Common myeloid progenitor, CD34-positive (primary cell): Measurements from ENCODE around the gene INSR.

Source experiments
- CTCF ChIA-PET: fragments of 350-600 bp; sonication (Branson Sonifier 250); formaldehyde crosslinking; loops from one replicate; lab custom pipeline; 2021; ENCODE audit warnings: antibody characterized with exemption; lab: Charles Lee
- POLR2A ChIA-PET: fragments of 350-600 bp; sonication (Branson Sonifier 250); formaldehyde crosslinking; loops from one replicate; lab custom pipeline; 2021; ENCODE audit warnings: antibody characterized with exemption; lab: Charles Lee
- DNase-seq, 3 donors: peaks; one replicate each; pipeline versions ENCODE4 v3.0.0 to v3.0.0-alpha.2; 2013
- H3K27ac ChIP-seq, 2 experiments: 1 replicate in 1 of 2; 2 replicates in 1 of 2; pipeline ENCODE4 v1.7.0; 2013; ENCODE audit warnings: inconsistent platforms in 2 of 2, low read length in 2 of 2, mild to moderate bottlenecking in 2 of 2, low read depth in 1 of 2, moderate library complexity in 1 of 2; ENCODE audit not compliant: severe bottlenecking in 2 of 2, insufficient read depth in 1 of 2, poor library complexity in 1 of 2
- H3K27me3 ChIP-seq, 5 experiments: replicated peaks in 2 of 5; 1 replicate in 3 of 5; 2 replicates in 2 of 5; pipeline versions ENCODE4 v1.6.1 to v1.7.0; 2013; ENCODE audit warnings: low read length in 4 of 5, mild to moderate bottlenecking in 2 of 5, moderate library complexity in 2 of 5, inconsistent platforms in 1 of 5; ENCODE audit not compliant: insufficient read depth in 5 of 5, control insufficient read depth in 4 of 5
- H3K36me3 ChIP-seq, 4 experiments: 1 replicate in 2 of 4; 2 replicates in 2 of 4; pipeline versions ENCODE4 v1.6.1 to v1.7.0; 2013; ENCODE audit warnings: low read length in 3 of 4, control low read depth in 1 of 4, mild to moderate bottlenecking in 1 of 4; ENCODE audit not compliant: control insufficient read depth in 4 of 4, insufficient read depth in 4 of 4
- H3K4me1 ChIP-seq, 4 experiments: 1 replicate in 3 of 4; 2 replicates in 1 of 4; pipeline versions ENCODE4 v1.6.1 to v1.7.1; 2013; ENCODE audit warnings: low read length in 3 of 4, mild to moderate bottlenecking in 3 of 4, control low read depth in 1 of 4, inconsistent platforms in 1 of 4, moderate library complexity in 1 of 4; ENCODE audit not compliant: control insufficient read depth in 4 of 4, insufficient read depth in 4 of 4; ENCODE audit errors: control extremely low read depth in 1 of 4
- H3K4me3 ChIP-seq, 7 experiments: 1 replicate in 4 of 7; 2 replicates in 3 of 7; pipeline versions ENCODE4 v1.5.1 to v1.7.0; 2013; ENCODE audit warnings: mild to moderate bottlenecking in 7 of 7, low read length in 6 of 7, moderate library complexity in 6 of 7, inconsistent platforms in 2 of 7, low read depth in 2 of 7, control low read depth in 1 of 7; ENCODE audit not compliant: insufficient read depth in 4 of 7, control insufficient read depth in 1 of 7; ENCODE audit errors: extremely low read depth in 1 of 7
- H3K9me3 ChIP-seq, 5 experiments: 1 replicate in 4 of 5; 2 replicates in 1 of 5; pipeline versions ENCODE4 v1.6.1 to v1.7.1; 2013; ENCODE audit warnings: low read length in 4 of 5, mild to moderate bottlenecking in 2 of 5, inconsistent platforms in 1 of 5, low read depth in 1 of 5, moderate library complexity in 1 of 5; ENCODE audit not compliant: control insufficient read depth in 4 of 5, insufficient read depth in 2 of 5; ENCODE audit errors: control extremely low read depth in 1 of 5
- WGBS: methylation state at CpG from one replicate; pipeline ENCODE4 v1.1.5; 2013; ENCODE audit not compliant: insufficient coverage; 5-methylcytosine and 5-hydroxymethylcytosine counted together

Gene INSR

GRCh38 chr19:7266832-7267231 is 27.4 kb downstream of the INSR start:
- Histone ChIP-seq H3K27me3 (no peaks in the 10 kb centered on the region), H3K4me1 (peaks cover 0 to 13% (median 0%) of the 10 kb centered on the region in 4 experiments), H3K9me3 (peaks cover 0 to 8% (median 3%) of the 10 kb centered on the region in 5 experiments), H3K4me3 (no peak overlapping the region), H3K36me3 (peaks cover 2 to 15% (median 14%) of the 10 kb centered on the region in 4 experiments), H3K27ac (no peak overlapping the region)
- over 99% methylated on average over 5 of the region's 7 CpGs for WGBS
- CTCF ChIA-PET = interaction anchor here (0.7 kb wide), 1 partner anchor 8 kb away, joined by 3 read pairs; no protein-coding TSS in a partner anchor
- no peak for DNase-seq
- POLR2A ChIA-PET = no interaction called here

- WGBS = 79% methylated on average over 3 of the region's 5 CpGs
These were observed 28.3 kb downstream of the INSR start for GRCh38 chr19:7265963-7266362.

GRCh38 chr19:7264858-7265257 is 29.4 kb downstream of the INSR start:
- Histone ChIP-seq H3K27me3 (no peaks in the 10 kb centered on the region), H3K9me3 (peaks cover 0 to 8% (median 3%) of the 10 kb centered on the region in 5 experiments), H3K27ac (no peak overlapping the region), H3K36me3 (peaks cover 2 to 15% (median 14%) of the 10 kb centered on the region in 4 experiments), H3K4me3 (no peak overlapping the region), H3K4me1 (peaks cover 0 to 10% (median 0%) of the 10 kb centered on the region in 4 experiments)
- WGBS = 92% methylated on average over 2 of the region's 4 CpGs
- ChIA-PET POLR2A (no interaction called here), CTCF (interaction anchor here (1.1 kb wide), 1 partner anchor 19 kb away, joined by 3 read pairs; no protein-coding TSS in a partner anchor)
- DNase-seq = no peak

More at GRCh38 chr19:7265963-7266362, 28.3 kb downstream of the INSR start:
- POLR2A ChIA-PET = no interaction called here
- Histone ChIP-seq H3K36me3 (peaks cover 2 to 15% (median 14%) of the 10 kb centered on the region in 4 experiments), H3K27me3 (no peaks in the 10 kb centered on the region), H3K9me3 (peaks cover 0 to 8% (median 3%) of the 10 kb centered on the region in 5 experiments), H3K4me3 (no peak overlapping the region), H3K27ac (no peak overlapping the region), H3K4me1 (peaks cover 0 to 10% (median 0%) of the 10 kb centered on the region in 4 experiments)
- CTCF ChIA-PET = no interaction called here
- no peak for DNase-seq

- WGBS = 100% methylated on average over 3 of the region's 5 CpGs
These were observed 30.7 kb downstream of the INSR start for GRCh38 chr19:7263521-7263920.

GRCh38 chr19:7263066-7263465 is 31.1 kb downstream of the INSR start:
- Histone ChIP-seq H3K4me1 (peaks cover 0 to under 1% (median 0%) of the 10 kb centered on the region in 4 experiments), H3K27ac (no peak overlapping the region), H3K9me3 (peaks cover 0 to 8% (median 3%) of the 10 kb centered on the region in 5 experiments), H3K36me3 (peaks cover 2 to 15% (median 14%) of the 10 kb centered on the region in 4 experiments), H3K4me3 (no peak overlapping the region), H3K27me3 (no peaks in the 10 kb centered on the region)
- WGBS = 100% methylated on average over 1 of the region's 3 CpGs
- no peak for DNase-seq
- CTCF ChIA-PET = interaction anchor here (0.6 to 1.7 kb wide), 2 partner anchors 16 to 259 kb away, joined by 3 to 4 read pairs; no protein-coding TSS in a partner anchor
- POLR2A ChIA-PET = no interaction called here

More at GRCh38 chr19:7263521-7263920, 30.7 kb downstream of the INSR start:
- H3K4me1 ChIP-seq = peaks cover 0 to 5% (median 0%) of the 10 kb centered on the region in 4 experiments
- H3K4me3 ChIP-seq = no peak overlapping the region
- H3K27ac ChIP-seq = no peak overlapping the region
- no peaks in the 10 kb centered on the region for H3K27me3 ChIP-seq
- peaks cover 2 to 15% (median 14%) of the 10 kb centered on the region in 4 experiments for H3K36me3 ChIP-seq
- CTCF ChIA-PET = interaction anchor here (0.6 kb wide), 1 partner anchor 258 kb away, joined by 3 read pairs; no protein-coding TSS in a partner anchor
- H3K9me3 ChIP-seq = peaks cover 0 to 8% (median 3%) of the 10 kb centered on the region in 5 experiments
- no peak for DNase-seq
- POLR2A ChIA-PET = no interaction called here

GRCh38 chr19:7262470-7262869 is 31.7 kb downstream of the INSR start:
- Histone ChIP-seq H3K4me1 (no peaks in the 10 kb centered on the region), H3K4me3 (no peak overlapping the region), H3K27me3 (no peaks in the 10 kb centered on the region), H3K9me3 (peaks cover 0 to 6% (median 2%) of the 10 kb centered on the region in 5 experiments), H3K27ac (no peak overlapping the region), H3K36me3 (peaks cover 2 to 11% (median 9%) of the 10 kb centered on the region in 4 experiments)
- no peak for DNase-seq
- 98% methylated on average over 6 of the region's 6 CpGs for WGBS
- ChIA-PET CTCF (interaction anchor here (1.7 kb wide), 1 partner anchor 16 kb away, joined by 4 read pairs; no protein-coding TSS in a partner anchor), POLR2A (no interaction called here)

GRCh38 chr19:7260161-7260560 is 34.1 kb downstream of the INSR start:
- Histone ChIP-seq H3K4me1 (no peaks in the 10 kb centered on the region), H3K4me3 (no peak overlapping the region), H3K27me3 (no peaks in the 10 kb centered on the region), H3K9me3 (no peaks in the 10 kb centered on the region), H3K27ac (no peak overlapping the region), H3K36me3 (peaks cover 0 to 2% (median 0%) of the 10 kb centered on the region in 4 experiments)
- DNase-seq = no peak
- ChIA-PET POLR2A (no interaction called here), CTCF (interaction anchor here (0.6 kb wide), 1 partner anchor 182 kb away, joined by 3 read pairs; no protein-coding TSS in a partner anchor)
- 100% methylated on average over 6 of the region's 7 CpGs for WGBS
